SU-DHL-6 (cell line): ENCODE measurements around the gene HORMAD2.

Source experiments
- EZH2phosphoT487 ChIP-seq: fragments of 200-600 bp; sonication (generic), shearing (Covaris generic); conservative IDR thresholded peaks from 2 replicates; pipeline ENCODE4 v1.6.1; 2018; ENCODE audit warnings: mild to moderate bottlenecking, antibody characterized with exemption, low read length, moderate library complexity, mixed read lengths
- TF ChIP-seq, protein P1 (sequence below): fragments of 200-600 bp; sonication (generic); IDR thresholded peaks from one replicate; pipeline ENCODE4 v1.5.1; 2017; ENCODE audit warnings: antibody characterized with exemption, mild to moderate bottlenecking, low read length, moderate library complexity; ENCODE audit not compliant: insufficient read depth, poor library complexity, severe bottlenecking

DNA sequence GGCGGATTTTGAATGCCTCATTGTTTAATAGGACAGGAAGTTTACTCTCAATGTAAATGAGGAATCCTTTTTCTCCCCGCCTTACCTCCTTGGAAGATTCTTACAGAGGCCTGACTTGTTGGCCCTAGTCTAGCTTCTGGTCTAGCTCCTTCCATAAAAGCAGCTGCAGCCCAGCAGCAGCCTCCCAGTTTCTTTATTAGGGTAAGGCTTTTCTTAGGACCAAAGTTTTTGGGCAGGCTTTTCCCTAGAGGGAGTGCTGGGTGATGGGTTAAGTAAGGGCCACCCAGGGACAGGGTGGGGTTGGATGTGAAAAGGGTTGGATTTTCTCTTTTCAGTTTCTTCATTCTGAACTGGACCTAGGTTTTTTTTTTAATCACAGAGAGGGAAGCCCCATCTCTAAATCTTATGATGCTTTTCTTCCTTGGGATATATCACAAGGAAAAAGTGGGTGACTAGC is 116.6 kb downstream of the HORMAD2 start:
- no peak for TF ChIP-seq EZH2phosphoT487
- TF ChIP-seq, protein P1, sequence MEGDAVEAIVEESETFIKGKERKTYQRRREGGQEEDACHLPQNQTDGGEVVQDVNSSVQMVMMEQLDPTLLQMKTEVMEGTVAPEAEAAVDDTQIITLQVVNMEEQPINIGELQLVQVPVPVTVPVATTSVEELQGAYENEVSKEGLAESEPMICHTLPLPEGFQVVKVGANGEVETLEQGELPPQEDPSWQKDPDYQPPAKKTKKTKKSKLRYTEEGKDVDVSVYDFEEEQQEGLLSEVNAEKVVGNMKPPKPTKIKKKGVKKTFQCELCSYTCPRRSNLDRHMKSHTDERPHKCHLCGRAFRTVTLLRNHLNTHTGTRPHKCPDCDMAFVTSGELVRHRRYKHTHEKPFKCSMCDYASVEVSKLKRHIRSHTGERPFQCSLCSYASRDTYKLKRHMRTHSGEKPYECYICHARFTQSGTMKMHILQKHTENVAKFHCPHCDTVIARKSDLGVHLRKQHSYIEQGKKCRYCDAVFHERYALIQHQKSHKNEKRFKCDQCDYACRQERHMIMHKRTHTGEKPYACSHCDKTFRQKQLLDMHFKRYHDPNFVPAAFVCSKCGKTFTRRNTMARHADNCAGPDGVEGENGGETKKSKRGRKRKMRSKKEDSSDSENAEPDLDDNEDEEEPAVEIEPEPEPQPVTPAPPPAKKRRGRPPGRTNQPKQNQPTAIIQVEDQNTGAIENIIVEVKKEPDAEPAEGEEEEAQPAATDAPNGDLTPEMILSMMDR, result no peak
